MM.1S (cell line): ENCODE data around the gene EXOC6.

ENCODE experiments used
- DNase-seq: peaks from one replicate; pipeline ENCODE4 v3.0.0-alpha.2; 2015
- H2AFZ ChIP-seq: fragments of 300-600 bp; sonication (generic); 2 replicates; pipeline ENCODE4 v1.6.0; 2016; ENCODE audit warnings: antibody characterized with exemption, low read length
- H3F3A ChIP-seq: fragments of 300-600 bp; sonication (generic); 2 replicates; pipeline ENCODE4 v1.6.1; 2016; ENCODE audit warnings: mild to moderate bottlenecking, antibody characterized with exemption, low read length, moderate library complexity, mixed read lengths; ENCODE audit not compliant: insufficient read depth
- H3K27ac ChIP-seq: fragments of 300-600 bp; sonication (generic); 2 replicates; pipeline ENCODE4 v1.5.1; 2016; ENCODE audit warnings: mild to moderate bottlenecking, low read length
- H3K27me3 ChIP-seq: fragments of 300-600 bp; sonication (generic); replicated peaks from 2 replicates; pipeline ENCODE4 v1.6.0; 2016; ENCODE audit warnings: low read length; ENCODE audit not compliant: insufficient read depth
- H3K36me3 ChIP-seq: fragments of 300-600 bp; sonication (generic); replicated peaks from 2 replicates; pipeline ENCODE4 v1.6.1; 2016; ENCODE audit warnings: mild to moderate bottlenecking, low read length, mixed read lengths; ENCODE audit not compliant: insufficient read depth
- H3K4me1 ChIP-seq: fragments of 300-600 bp; sonication (generic); 2 replicates; pipeline ENCODE4 v1.6.1; 2016; ENCODE audit warnings: low read length, mixed read lengths
- H3K4me2 ChIP-seq: fragments of 300-600 bp; sonication (generic); 2 replicates; pipeline ENCODE4 v1.6.0; 2016; ENCODE audit warnings: low read depth, low read length
- H3K4me3 ChIP-seq: fragments of 300-600 bp; sonication (generic); 2 replicates; pipeline ENCODE4 v1.5.1; 2016; ENCODE audit warnings: low read length, mixed read lengths
- H3K79me2 ChIP-seq: fragments of 300-600 bp; sonication (generic); 2 replicates; pipeline ENCODE4 v1.6.1; 2016; ENCODE audit warnings: mixed run types, low read length, mixed read lengths
- H3K9ac ChIP-seq: fragments of 300-600 bp; sonication (generic); 2 replicates; pipeline ENCODE4 v1.6.1; 2016; ENCODE audit warnings: low read length, mixed read lengths
- H3K9me2 ChIP-seq: fragments of 300-600 bp; sonication (generic); replicated peaks from 2 replicates; pipeline ENCODE4 v1.6.1; 2016; ENCODE audit warnings: mild to moderate bottlenecking, low read length, mixed read lengths; ENCODE audit not compliant: insufficient read depth
- H3K9me3 ChIP-seq: fragments of 300-600 bp; sonication (generic); replicated peaks from 2 replicates; pipeline ENCODE4 v1.6.1; 2016; ENCODE audit warnings: mild to moderate bottlenecking, low read length, mixed read lengths; ENCODE audit not compliant: insufficient read depth
- H4K20me1 ChIP-seq: fragments of 300-600 bp; sonication (generic); 2 replicates; pipeline ENCODE4 v1.6.1; 2016; ENCODE audit warnings: mild to moderate bottlenecking, low read length, moderate library complexity, mixed read lengths; ENCODE audit not compliant: insufficient read depth
- EZH2 ChIP-seq: fragments of 300-600 bp; sonication (generic); optimal IDR thresholded peaks from 2 replicates; pipeline ENCODE3; 2017; ENCODE audit warnings: low read depth, mild to moderate bottlenecking, antibody characterized with exemption, low read length, mixed read lengths
- EZH2phosphoT487 ChIP-seq: fragments of 300-600 bp; sonication (generic); IDR thresholded peaks from 2 replicates; pipeline ENCODE4 v1.6.1; 2018; ENCODE audit warnings: antibody characterized with exemption, low read length
- TF ChIP-seq, protein P1 (sequence below): fragments of 300-600 bp; sonication (generic); IDR thresholded peaks from 2 replicates; pipeline ENCODE4 v1.5.1; 2016; ENCODE audit warnings: antibody characterized with exemption, low read length, mixed read lengths

The EXOC6 gene

DNA sequence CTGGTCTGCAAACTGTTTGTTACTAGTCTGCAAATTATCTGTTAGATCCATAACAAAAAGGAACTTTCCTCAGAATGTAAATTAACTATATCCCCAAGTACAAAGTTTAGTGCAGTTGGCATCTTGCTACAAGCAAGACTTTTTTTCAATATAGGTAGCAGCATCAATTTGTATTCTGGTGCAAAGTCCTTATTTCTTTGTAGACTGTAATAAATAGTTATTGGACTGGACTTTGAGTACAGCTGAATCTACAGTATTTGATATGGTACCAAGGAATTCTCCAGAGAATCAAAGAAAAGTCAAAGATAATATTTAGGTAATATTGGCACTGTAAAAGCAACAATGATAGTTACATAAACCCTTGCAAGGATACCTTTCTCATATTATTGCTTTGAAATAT, 89.6 kb downstream of the EXOC6 start:
- Histone ChIP-seq H2AFZ (no peak overlapping the region), H3K4me2 (no peak overlapping the region), H4K20me1 (no peaks in the 10 kb centered on the region), H3K36me3 (no peaks in the 10 kb centered on the region; the same call in 1 of the 2 replicates), H3K9me3 (no peaks in the 10 kb centered on the region), H3K4me1 (peaks cover 9% of the 10 kb centered on the region), H3F3A (no peaks in the 10 kb centered on the region), H3K79me2 (no peaks in the 10 kb centered on the region), H3K27ac (no peak overlapping the region), H3K27me3 (no peaks in the 10 kb centered on the region), H3K9me2 (no peaks in the 10 kb centered on the region), H3K4me3 (no peak overlapping the region), H3K9ac (no peak overlapping the region)
- TF ChIP-seq EZH2, result no peak
- TF ChIP-seq, protein P1, sequence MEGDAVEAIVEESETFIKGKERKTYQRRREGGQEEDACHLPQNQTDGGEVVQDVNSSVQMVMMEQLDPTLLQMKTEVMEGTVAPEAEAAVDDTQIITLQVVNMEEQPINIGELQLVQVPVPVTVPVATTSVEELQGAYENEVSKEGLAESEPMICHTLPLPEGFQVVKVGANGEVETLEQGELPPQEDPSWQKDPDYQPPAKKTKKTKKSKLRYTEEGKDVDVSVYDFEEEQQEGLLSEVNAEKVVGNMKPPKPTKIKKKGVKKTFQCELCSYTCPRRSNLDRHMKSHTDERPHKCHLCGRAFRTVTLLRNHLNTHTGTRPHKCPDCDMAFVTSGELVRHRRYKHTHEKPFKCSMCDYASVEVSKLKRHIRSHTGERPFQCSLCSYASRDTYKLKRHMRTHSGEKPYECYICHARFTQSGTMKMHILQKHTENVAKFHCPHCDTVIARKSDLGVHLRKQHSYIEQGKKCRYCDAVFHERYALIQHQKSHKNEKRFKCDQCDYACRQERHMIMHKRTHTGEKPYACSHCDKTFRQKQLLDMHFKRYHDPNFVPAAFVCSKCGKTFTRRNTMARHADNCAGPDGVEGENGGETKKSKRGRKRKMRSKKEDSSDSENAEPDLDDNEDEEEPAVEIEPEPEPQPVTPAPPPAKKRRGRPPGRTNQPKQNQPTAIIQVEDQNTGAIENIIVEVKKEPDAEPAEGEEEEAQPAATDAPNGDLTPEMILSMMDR, result no peak
- no peak for TF ChIP-seq EZH2phosphoT487
- DNase-seq, result no peak

DNA sequence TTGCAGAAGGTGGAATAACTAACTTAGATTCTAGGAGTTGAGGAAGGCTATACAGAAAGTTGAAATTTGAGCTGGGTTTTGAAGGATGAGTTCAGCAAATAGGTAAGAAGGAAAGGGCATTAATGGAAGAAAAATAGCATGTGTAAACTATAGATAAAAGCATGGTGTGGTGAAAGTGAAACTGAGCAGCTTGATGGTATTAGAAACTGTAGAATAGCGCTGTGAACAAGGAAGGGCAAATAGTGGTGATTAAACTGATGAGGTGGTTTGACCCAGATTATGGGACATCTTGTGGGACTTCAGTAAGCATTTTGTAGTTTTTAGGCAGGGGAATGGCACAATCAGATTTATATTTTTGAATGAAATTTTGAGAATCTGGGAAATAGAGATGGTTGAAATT, 90.5 kb downstream of the EXOC6 start:
- TF ChIP-seq, protein P1, result no peak
- TF ChIP-seq EZH2 (no peak), EZH2phosphoT487 (no peak)

DNA sequence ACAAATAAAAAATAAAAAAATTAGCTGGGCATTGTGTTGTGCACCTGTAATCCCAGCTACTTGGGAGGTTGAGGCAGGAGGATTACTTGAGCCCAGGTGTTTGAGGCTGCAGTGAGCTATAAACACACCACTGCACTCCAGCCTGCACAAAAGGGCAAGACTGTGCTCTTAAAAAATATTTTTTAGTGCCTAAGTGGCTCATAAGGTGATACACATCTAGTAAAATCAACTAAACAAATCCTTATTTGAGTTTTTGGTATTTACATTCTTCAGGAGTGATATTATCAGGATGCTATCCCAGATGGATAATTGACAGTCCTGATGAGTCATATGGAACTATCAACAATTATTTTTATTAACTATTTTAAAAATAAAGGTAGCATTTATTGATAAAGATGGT, 93.9 kb downstream of the EXOC6 start:
- H3K9me2 ChIP-seq, result no peaks in the 10 kb centered on the region
- no peak overlapping the region for H3K4me3 ChIP-seq
- DNase-seq, result no peak
- no peaks in the 10 kb centered on the region for H3K27me3 ChIP-seq
- no peaks in the 10 kb centered on the region for H4K20me1 ChIP-seq
- no peaks in the 10 kb centered on the region for H3F3A ChIP-seq
- no peak overlapping the region for H3K4me2 ChIP-seq
- H3K79me2 ChIP-seq, result no peaks in the 10 kb centered on the region
- no peak overlapping the region for H3K9ac ChIP-seq
- H3K9me3 ChIP-seq, result no peaks in the 10 kb centered on the region
- peaks cover 9% of the 10 kb centered on the region for H3K4me1 ChIP-seq
- no peaks in the 10 kb centered on the region; the same call in 1 of the 2 replicates for H3K36me3 ChIP-seq
- no peak for TF ChIP-seq EZH2phosphoT487
- TF ChIP-seq, protein P1, result no peak
- TF ChIP-seq EZH2, result no peak
- H2AFZ ChIP-seq, result no peak overlapping the region
- H3K27ac ChIP-seq, result no peak overlapping the region

More for the DNA sequence above, 90.5 kb downstream of the EXOC6 start:
- no peaks in the 10 kb centered on the region for H4K20me1 ChIP-seq
- H3K79me2 ChIP-seq, result no peaks in the 10 kb centered on the region
- DNase-seq, result peak; percentile 58
- H3K27ac ChIP-seq, result no peak overlapping the region
- no peak overlapping the region for H3K4me3 ChIP-seq
- H3F3A ChIP-seq, result no peaks in the 10 kb centered on the region
- H3K9ac ChIP-seq, result no peak overlapping the region
- no peaks in the 10 kb centered on the region; the same call in 1 of the 2 replicates for H3K36me3 ChIP-seq
- no peaks in the 10 kb centered on the region for H3K27me3 ChIP-seq
- H3K4me1 ChIP-seq, result peaks cover 9% of the 10 kb centered on the region
- H3K9me2 ChIP-seq, result no peaks in the 10 kb centered on the region
- H3K9me3 ChIP-seq, result no peaks in the 10 kb centered on the region
- peak overlapping the region; percentile 17; the same call in 1 of the 2 replicates for H3K4me2 ChIP-seq
- no peak overlapping the region for H2AFZ ChIP-seq
